Stimulated activated CD4-positive, alpha-beta T cell treated with anti-CD3 and anti-CD28 coated beads, Interleukin-15, amount 100 ng/mL, for 48 hours (primary cell): ENCODE results near the gene TENT5C.

Source experiments
- DNase-seq, 2 donors: peaks; one replicate each; pipeline ENCODE4 v3.0.0-alpha.2; 2020; ENCODE audit warnings: low read depth in 2 of 2

Gene TENT5C

DNA sequence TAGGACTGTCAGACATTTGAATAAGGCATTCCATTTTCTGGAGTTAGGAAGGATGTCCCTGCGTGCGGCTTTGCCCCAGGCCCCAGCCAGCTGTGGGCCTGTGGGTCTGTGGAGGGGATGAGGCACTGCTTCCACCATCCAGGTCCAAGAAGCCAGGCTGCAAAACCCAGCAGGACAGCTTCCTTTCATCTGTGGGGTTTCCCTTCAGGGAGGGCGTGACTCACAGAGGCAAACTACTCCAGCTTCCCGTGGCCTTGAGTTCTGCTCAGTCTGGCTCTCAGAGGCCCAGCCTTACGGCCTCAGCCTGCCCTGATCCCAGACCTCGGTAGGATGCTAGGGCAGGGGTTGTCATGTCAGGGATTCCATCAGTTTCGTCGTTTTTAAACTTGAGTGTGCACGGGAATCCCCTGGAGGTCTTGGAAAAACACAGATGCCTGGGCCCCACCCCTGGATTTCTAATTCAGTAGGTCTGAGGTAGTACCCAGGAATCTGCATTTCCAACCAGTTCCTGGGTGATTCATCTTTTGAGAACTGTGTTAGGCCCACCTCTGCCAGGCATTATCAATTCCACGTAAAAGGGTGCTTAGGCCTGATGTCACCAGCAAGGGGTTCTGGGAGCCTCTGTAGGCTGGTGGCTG, 32.3 kb upstream of the TENT5C start:
- DNase-seq, result peak in 1 of 2 donors; percentile 2

DNA sequence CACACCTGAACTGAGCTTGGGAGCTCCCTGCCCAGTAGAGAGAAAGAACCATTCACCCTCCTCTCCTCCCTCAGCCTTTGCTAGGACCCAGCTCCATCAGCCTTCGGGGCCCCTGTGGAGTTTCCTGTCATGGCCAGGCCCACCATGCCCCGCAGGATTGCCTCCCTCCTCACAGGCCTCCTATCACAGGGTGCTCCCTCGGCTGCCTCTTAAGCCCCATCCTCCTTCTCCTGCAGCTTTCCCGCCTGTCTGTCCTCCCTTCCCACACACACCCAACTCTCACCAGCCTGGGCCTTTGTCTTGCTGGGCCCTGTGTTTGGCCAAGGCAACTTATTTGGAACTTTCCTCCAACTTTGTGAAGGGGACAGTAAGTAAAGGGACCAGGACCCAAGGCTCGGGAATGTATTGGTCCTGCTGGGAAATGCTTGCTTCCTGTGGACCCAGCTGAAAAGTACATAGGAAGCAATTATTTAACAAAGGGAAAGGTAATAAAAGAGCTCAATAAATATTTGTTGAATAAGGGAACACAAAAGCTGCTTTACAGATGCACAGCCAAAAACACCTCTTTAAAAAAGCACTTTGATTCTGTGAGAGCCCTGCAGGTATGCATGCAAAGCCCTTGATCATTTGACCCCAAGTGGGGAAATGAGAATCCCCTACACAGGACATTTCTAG, 31.6 kb upstream of the TENT5C start:
- no peak for DNase-seq

GRCh38 chr1:117575586-117576225, 30.1 kb upstream of the TENT5C start:
- no peak for DNase-seq

DNA sequence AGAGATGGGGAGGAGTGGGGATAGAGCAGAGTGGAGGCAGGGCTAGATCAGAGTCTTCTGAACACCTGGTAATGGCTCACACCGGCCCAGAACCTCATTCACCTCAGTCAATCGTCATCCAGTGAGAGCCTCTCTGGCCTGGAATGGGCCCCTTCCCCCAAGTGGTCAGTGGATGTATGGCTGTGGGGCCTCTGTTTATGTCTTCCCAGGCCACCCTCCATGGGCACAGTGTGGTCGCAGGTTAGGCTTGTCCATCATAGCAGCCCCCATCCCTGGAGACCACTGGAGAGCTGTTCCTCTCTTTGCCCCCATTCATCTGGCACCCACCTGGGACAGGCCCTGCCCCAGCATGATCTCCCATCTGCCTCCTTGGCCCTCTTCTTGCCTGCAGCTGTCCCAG, 29.6 kb upstream of the TENT5C start:
- no peak for DNase-seq

DNA sequence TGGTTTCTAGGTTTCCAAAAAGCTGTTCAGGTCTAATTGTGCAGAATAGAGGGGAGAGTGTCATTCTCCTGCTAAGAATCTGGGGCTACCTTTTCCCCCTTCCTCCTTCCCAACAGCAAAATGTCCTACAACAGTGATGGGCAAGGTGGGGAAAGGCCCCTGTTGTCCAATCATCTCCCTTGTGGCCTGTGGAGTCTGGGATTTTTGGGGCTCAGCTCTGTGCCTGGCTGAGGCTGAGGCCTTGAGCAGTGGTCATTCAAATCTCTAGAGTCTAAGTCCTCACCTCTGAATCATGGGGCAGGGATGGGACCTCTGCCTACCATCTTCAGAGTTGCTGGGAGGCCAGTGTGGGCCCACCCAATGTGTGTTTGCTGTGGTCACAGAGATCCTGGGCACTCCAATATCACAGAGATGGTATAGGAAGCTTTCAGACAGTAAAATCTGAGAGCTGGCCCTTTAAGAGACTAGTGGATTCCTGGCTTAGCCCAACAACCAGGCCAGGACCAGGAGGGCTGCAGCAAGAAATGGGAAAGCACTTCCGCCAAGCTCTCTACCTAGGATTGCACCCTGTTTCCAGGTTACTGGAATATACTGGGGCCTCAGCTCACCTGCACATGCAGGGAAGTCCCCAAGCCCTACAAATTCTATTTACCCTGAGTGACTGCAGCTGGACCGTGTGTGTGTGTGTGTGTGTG, 28.5 kb upstream of the TENT5C start:
- DNase-seq, result no peak

- no peak for DNase-seq
Measured at GRCh38 chr1:117578466-117578865, 27.4 kb upstream of the TENT5C start.

- DNase-seq, result no peak
Measured at GRCh38 chr1:117579221-117579906, 26.5 kb upstream of the TENT5C start.

GRCh38 chr1:117580436-117580835, 25.4 kb upstream of the TENT5C start:
- DNase-seq, result no peak

- no peak for DNase-seq
Measured at GRCh38 chr1:117580882-117581281, 25.0 kb upstream of the TENT5C start.

DNA sequence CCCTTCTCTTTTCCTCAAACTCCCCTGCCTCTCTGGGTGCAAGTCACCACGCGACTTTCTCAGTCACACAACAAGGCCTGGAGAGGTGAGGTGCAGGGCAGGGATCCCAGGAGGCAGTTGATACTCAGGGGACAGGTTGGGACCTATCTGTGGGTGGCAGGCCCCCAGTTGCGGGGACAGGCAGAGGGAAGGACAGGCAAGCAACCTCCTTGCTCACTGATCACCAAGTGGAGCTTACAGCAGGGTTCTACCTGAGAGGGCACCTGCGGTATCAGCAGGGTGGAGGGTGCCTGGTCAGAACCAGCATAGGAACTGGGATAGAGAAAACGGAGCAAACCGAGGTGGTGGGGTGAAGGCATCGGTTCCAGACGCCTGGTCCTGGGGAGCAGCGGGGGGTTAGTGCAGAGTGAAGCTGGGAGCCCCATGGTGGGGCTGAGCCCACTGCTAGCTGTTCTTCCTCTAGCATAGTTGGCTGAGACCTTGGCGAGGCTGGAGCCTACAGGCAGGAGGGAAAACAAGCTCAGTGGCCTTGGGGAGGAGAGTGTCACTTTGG, 24.4 kb upstream of the TENT5C start:
- DNase-seq, result no peak

DNA sequence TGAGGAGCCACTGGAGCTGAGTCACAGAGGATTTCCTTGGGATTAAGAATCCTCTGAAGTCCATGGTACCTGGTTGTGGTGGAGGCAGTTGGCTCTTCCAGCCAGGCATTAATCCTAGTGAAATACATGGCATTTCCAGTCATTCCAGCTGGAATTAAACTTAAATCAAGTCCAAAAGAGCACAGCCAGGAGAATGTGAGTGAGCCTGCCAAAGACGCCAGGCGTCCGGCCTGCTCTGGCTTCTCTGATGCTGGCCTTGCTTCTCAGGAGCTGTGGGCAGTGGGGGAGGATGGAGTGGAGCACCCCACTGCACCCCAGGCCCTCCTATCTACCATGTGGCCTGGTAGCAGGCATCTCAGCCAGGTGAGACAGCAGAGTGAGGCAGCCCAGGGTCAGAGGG, 23.4 kb upstream of the TENT5C start:
- DNase-seq, result no peak

GRCh38 chr1:117583247-117583646, 22.6 kb upstream of the TENT5C start:
- no peak for DNase-seq

DNA sequence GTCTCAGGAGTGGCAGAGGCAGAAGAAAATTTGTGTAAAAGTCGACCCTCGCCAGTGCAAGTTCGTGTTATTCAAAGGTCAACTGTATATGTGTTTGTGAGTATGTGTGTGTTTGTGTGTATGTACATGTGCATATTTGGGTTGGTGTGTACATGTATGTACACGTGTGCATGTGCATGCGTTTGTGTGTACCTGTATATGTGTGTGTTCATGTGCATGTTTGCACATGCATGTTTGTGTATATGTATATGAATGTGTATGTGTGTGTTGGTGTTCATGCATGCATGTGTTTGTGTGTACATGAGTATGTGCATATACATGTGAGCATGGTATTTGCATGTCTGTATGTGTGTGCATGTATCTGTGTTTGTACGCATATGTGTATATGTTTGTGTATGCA, 21.7 kb upstream of the TENT5C start:
- DNase-seq, result no peak

DNA sequence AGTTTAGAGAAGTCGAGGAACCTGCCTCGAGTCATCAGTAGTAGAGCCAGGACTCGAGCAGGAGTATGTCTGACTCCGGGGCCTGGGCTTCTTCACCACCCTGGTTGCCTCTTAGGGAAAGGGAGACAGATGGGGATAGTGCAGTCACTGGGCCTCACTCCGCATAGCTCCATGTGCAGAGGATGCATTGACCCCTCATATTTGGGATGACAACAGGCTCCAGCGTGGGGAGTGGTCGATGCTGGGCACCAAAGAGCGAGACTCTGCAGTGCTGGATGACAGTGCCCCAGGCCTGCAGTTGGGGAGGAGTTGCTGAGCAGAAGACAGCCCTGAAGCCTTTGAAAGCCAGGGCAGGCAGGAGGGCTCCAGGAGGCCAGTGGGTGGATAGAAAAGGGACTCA, 20.8 kb upstream of the TENT5C start:
- DNase-seq, result no peak

GRCh38 chr1:117586337-117586736, 19.5 kb upstream of the TENT5C start:
- DNase-seq, result no peak

- DNase-seq, result no peak
Measured at GRCh38 chr1:117586747-117587498, 18.9 kb upstream of the TENT5C start.

DNA sequence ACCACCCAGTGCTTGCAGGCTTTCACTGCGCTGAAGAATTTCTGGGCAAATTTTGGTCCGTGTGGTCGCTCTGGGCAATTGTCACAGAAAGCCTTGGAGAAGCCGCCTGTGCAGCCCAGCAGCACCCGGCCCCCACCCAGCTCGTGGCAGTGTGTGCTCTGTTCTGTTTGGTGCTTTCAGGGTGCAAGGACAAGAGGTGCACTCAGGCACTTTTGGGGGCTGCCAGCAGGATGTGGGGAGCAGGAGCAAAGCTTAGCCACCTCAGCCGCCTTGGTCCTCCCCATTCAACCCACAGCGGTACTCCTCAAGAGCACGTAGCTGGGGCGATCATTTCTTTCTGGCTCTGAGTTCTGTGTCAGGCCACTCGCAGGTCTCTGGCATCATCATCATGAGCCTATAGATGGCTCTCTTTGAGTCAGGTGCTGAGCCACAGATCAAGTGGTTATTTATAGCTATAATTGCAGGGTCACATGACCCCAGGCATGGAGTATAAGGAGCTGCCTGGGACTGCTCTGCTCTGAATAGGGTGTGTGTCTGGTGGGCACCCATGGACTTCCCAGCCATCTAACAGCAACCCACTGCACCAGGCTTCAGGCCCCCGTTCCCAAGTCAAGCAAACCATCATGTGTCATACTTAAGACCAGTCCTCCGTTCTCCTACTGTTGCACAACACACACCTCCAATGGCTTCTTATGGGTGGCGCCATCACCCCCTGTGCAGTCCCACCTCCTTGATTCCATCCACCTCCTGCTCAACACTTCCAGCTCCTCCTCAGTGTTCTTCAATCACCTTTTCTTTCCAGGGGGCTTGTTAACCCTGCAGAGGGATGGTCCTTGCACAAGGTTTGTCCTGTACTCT, 18.1 kb upstream of the TENT5C start:
- no peak for DNase-seq

- no peak for DNase-seq
Measured at GRCh38 chr1:117589544-117589943, 16.3 kb upstream of the TENT5C start.

- DNase-seq, result no peak
Measured at GRCh38 chr1:117590273-117590925, 15.4 kb upstream of the TENT5C start.

DNA sequence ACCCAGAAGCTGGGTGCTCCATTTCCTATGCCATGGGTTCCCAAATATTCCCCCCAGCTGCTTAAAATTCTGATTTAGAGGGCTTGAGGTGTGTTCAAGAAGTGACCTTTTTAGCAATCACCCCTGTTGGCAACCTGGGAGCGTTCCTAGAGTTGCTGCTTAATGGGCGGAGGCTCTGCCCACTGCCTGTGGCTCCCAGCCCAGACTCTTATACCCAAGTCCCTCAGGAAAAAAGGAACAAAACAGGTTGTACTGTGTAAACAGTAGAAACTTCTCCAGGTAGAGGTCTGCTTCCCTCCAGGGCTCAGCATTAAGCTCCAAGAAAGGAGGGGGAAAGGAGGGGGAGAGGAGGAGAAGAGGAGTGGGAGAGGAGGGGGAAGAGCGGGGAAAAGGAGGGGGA, 14.6 kb upstream of the TENT5C start:
- DNase-seq, result no peak
